ENCODE data around the gene CAMTA1.
A peak's percentile ranks its signal among the peaks of the same experiment; 100 is the strongest.

CAMTA1 gene

DNA sequence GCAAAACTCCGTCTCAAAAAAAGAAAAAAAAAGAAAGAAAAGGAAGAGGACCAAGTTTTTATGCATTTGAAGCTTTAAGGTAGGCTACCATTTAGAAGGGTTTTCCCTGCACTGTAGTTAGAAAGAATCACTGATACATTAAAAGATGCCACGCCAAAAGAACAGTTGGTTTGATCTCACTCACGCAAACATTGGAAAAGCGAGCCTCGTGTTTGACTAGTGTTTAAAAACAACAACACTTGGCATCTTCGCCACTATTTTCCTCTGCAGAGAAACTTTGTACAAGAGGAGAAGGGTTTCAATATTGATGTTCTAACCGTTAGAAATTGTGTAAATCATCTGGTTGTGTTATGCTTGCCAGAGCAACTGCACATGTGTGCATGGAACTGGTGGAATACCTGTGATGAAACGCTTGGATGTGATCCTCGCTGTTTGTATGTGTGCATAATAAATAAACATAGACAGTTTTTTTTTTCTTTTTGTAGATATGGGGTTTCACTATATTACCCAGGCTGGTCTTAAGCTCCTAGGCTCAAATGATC lies 24.0 kb upstream of the CAMTA1 start:
- DNase-seq, result no peak
- no peak for TF ChIP-seq POLR2A (IDR thresholded peaks at IDR 0.05; ENCODE audit: low read length)

DNA sequence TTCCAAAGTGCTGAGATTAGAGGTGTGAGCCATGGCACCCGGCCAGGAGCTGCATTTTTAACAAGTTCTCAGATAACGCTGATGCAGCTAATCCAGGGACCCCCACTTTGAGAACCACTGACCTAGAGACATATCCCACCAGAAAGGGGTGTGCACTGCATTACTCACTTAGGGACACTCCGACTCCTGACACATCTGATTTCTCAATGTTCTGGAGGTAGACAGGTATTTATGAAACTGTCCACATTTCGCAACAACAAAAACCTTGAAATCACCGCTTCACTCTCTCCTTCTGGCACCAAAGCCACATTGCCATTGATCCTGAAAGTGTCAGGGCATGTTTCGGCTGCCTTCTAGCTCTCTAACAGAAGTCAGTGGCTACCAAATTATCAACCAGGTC lies 23.2 kb upstream of the CAMTA1 start:
- no peak for TF ChIP-seq POLR2A (IDR thresholded peaks at IDR 0.05; ENCODE audit: low read length)
- TF ChIP-seq GATA1 (IDR thresholded peaks at IDR 0.05; ENCODE audit: low read depth, low read length), result no peak
- DNase-seq, result no peak

DNA sequence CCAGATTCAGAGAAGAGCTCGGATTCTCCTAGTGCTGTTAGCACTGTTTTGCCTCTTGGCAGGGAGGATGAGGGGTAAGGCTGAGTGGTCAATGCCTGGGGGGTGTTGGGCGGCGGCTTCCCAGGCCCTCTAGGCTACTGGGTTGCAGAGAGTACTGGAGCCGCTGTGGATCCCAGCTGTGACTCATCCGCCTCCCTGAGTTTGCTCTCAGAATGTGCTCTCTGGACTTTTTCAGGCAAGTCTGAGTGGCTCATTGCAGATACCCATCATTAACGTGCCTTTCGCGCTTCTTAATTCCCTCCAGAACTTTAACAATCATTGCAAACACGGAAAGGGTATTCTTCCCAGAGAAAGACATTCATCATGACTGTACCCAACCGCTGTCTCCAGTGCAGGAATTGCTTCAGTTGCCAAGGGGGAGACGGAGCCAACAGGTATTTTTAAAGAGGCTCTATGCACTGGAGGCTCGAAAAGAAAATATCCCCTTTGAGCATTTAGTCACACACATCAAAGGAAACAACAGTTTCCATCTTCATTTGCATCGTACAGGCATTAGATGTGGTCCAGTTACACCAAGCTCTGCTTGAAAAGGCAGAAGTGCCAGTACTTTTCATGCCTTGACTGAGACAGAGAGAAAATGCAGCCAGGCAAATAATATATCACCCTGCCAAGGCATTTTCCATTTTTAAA lies 14.4 kb upstream of the CAMTA1 start:
- TF ChIP-seq POLR2A (IDR thresholded peaks at IDR 0.05; ENCODE audit: low read length) (no peak), GATA1 (IDR thresholded peaks at IDR 0.05; ENCODE audit: low read depth, low read length) (no peak)
- no peak for DNase-seq

DNA sequence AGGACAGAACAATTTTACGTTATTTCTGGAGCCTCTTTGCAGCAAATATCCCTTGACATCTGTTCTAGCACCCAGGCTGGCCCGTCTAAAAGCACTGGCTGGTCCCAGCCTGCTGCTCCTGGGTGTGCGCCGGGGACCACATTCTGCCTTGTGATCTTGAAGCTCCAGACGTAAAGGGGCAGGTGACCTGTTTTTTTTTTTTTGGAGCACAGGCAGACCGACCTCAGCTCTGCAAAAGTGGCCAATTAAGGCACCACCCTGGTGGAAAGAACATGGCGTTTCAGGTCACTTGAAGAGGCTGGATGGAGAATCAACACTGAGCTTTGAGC lies 13.8 kb upstream of the CAMTA1 start:
- TF ChIP-seq POLR2A (IDR thresholded peaks at IDR 0.05; ENCODE audit: low read length) (no peak), GATA1 (IDR thresholded peaks at IDR 0.05; ENCODE audit: low read depth, low read length) (no peak)
- DNase-seq, result no peak

DNA sequence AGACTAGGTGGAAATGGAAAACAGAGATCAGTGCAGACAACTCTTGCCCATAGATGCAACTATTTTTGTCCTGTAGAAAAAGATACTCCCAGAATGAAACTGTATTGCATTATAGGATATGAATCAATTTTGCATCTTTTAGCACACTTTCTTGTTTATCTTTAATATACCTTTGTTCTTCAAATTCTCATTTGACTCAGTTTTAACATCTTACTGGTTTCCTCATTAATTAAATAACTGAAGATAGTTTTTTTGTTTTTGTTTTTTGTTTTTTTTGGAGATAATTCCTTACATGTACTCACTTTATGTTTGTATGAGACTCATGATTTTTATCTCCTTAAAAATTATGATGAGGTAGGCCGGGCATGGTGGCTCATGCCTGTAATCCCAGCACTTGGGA lies 10.9 kb upstream of the CAMTA1 start:
- DNase-seq, result no peak
- no peak for TF ChIP-seq GATA1 (IDR thresholded peaks at IDR 0.05; ENCODE audit: low read depth, low read length)
- TF ChIP-seq POLR2A (IDR thresholded peaks at IDR 0.05; ENCODE audit: low read length), result no peak

- no peak for DNase-seq
- TF ChIP-seq POLR2A (IDR thresholded peaks at IDR 0.05; ENCODE audit: low read length), result no peak
- no peak for TF ChIP-seq GATA1 (IDR thresholded peaks at IDR 0.05; ENCODE audit: low read depth, low read length)
Observed at GRCh38 chr1:6775261-6776043, 9.8 kb upstream of the CAMTA1 start.

- TF ChIP-seq POLR2A (IDR thresholded peaks at IDR 0.05; ENCODE audit: low read length) (no peak), GATA1 (IDR thresholded peaks at IDR 0.05; ENCODE audit: low read depth, low read length) (no peak)
- DNase-seq, result no peak
Observed at GRCh38 chr1:6776389-6776788, 8.9 kb upstream of the CAMTA1 start.

- TF ChIP-seq POLR2A (IDR thresholded peaks at IDR 0.05; ENCODE audit: low read length) (no peak), GATA1 (IDR thresholded peaks at IDR 0.05; ENCODE audit: low read depth, low read length) (no peak)
Observed at GRCh38 chr1:6776895-6777294, 8.4 kb upstream of the CAMTA1 start.

DNA sequence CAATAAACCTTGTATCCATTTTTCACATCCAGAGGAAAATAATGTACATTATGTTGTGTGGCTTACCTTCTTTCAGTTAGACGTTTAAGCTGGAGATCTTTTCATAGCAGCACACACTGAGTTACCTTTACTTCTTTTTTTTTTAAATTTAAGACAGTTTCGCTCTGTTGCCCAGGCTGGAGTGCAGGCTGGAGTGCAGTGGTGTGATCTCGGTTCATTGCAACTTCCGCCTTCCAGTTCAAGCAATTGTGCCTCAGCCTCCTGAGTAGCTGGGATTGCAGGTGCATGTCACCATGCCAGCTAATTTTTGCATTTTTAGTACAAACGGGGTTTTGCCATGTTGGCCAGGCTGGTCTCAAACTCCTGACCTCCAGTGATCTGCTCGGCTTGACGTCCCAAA lies 7.4 kb upstream of the CAMTA1 start:
- no peak for DNase-seq
- TF ChIP-seq GATA1 (IDR thresholded peaks at IDR 0.05; ENCODE audit: low read depth, low read length) (no peak), POLR2A (IDR thresholded peaks at IDR 0.05; ENCODE audit: low read length) (no peak)

More at GRCh38 chr1:6776895-6777294, 8.4 kb upstream of the CAMTA1 start:
- no peak for DNase-seq

DNA sequence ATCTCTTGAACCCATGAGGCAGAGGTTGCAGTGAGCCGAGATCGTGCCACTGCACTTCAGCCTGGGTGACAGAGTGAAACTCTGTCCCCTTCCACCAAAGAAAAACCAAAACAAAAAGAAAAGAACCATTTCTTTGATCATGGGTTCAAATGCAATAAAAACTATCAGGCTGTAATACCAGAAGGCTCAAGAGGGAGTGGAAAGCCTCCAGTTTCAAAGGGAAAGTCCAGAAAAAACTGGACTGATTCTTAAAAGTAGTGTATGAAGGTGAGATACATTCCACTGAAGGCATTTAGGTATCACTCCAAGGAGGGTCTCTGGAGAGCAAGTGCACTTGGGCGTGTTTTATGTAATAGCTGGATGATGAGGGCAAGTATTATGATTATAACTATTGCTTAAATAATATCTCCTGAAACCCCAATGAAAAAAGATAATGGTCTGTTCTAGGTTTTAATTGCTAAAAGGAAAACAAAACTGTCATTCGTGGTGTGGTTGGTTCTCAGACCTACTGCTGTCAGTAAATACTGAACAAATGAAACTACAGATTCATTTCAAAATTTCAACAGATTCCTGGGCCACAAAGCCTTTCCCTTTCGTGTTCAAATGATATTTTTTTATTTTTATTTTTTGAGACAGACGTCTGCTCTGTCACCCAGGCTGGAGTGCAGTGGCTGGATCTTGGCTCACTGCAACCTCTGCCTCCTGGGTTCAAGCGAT lies 6.0 kb upstream of the CAMTA1 start:
- no peak for DNase-seq
- TF ChIP-seq GATA1 (IDR thresholded peaks at IDR 0.05; ENCODE audit: low read depth, low read length), result no peak
- TF ChIP-seq POLR2A (IDR thresholded peaks at IDR 0.05; ENCODE audit: low read length), result no peak

- no peak for DNase-seq
- no peak for TF ChIP-seq GATA1 (IDR thresholded peaks at IDR 0.05; ENCODE audit: low read depth, low read length)
- no peak for TF ChIP-seq POLR2A (IDR thresholded peaks at IDR 0.05; ENCODE audit: low read length)
Observed at GRCh38 chr1:6782151-6782550, 3.1 kb upstream of the CAMTA1 start.

- TF ChIP-seq POLR2A (IDR thresholded peaks at IDR 0.05; ENCODE audit: low read length) (no peak), GATA1 (IDR thresholded peaks at IDR 0.05; ENCODE audit: low read depth, low read length) (no peak)
Observed at GRCh38 chr1:6783221-6783620, 2.0 kb upstream of the CAMTA1 start.

GRCh38 chr1:6783936-6784559 lies 1.2 kb upstream of the CAMTA1 start:
- no peak for TF ChIP-seq GATA1 (IDR thresholded peaks at IDR 0.05; ENCODE audit: low read depth, low read length)
- no peak for TF ChIP-seq POLR2A (IDR thresholded peaks at IDR 0.05; ENCODE audit: low read length)
- peak; percentile 51 to 72 for DNase-seq

More at GRCh38 chr1:6783221-6783620, 2.0 kb upstream of the CAMTA1 start:
- peak; percentile 38 to 41 for DNase-seq

Measured in erythroblast (primary cell).